Measurements from ENCODE around the gene REEP5. TPM values are rescaled to one million over a fixed set of nuclear protein-coding genes. Genes with fewer than 3 reads are reported as not detected.

REEP5 gene
- polyA plus RNA-seq, 3 donors, result 41.3 to 66.8 (median 57.5) TPM

DNA sequence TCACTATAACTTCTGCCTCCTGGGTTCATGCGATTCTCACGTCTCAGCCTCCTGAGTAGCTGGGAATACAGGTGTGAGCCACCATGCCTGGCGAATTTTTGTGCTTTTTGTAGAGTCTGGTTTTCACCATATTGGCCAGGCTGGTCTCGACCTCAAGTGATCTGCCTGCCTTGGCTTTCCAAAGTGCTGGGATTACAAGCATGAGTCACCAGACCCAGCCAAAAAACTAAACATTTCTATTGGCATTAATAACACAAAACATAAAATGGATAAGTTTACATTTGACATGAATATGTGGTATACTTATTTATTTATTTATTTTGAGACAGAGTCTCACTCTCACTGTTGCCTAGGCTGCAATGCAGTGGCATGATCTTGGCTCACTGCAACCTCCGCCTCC is 13.6 kb upstream of the REEP5 start:
- WGBS, 3 donors, result 94 to 97% (median 97%) methylated on average over 5 of the region's 5 CpGs
- H3K27ac ChIP-seq (ENCODE audit: low read depth, low read length), result no peak overlapping the region

DNA sequence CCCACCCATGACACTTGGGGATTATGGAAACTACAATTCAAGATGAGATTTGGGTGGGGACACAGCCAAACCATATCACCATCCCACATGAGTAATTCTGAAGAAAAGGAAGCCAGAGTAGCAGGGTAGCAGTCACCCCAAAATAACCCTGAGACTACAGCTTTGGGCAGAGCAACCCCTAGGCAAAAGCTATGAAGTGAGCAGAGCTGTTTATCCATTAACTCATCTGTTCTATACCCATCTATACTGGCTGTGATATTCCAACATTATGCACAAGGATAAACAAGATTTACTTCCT is 12.3 kb upstream of the REEP5 start:
- no peak overlapping the region for H3K27ac ChIP-seq (ENCODE audit: low read depth, low read length)

DNA sequence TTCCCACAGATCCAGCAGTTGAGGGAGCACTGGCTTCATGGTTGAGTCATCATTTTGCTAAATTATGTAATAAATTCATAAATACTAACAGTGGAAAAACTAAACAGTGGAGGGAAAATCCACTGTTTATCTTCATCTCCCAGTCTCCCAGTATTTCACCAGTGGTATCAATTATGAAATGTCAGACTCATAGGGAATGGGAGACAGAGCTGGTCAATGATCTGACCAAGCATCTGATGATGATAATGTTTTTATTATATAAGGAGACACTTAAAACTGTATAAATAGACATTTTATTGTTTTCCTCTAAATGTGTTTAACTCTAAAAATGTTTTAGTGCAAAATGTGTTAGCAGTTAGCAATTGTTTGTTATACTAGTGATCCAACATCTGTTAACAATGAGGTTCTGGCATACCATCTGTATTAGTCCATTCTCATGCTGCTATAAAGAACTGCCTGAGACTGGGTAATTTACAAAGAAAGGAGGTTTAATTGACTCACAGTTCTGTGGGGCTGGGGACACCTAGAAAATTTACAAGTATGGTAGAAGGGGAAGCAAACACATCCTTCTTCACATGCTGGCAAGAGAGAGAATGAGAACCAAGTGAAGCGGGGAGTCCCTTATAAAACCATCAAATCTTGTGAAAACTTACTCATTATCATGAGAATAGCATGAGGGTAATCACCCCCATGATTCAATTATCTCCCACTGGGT is 11.8 kb upstream of the REEP5 start:
- 82 to 100% (median 91%) methylated on average over 1 of the region's 1 CpG for WGBS, 3 donors
- H3K27ac ChIP-seq (ENCODE audit: low read depth, low read length), result no peak overlapping the region

DNA sequence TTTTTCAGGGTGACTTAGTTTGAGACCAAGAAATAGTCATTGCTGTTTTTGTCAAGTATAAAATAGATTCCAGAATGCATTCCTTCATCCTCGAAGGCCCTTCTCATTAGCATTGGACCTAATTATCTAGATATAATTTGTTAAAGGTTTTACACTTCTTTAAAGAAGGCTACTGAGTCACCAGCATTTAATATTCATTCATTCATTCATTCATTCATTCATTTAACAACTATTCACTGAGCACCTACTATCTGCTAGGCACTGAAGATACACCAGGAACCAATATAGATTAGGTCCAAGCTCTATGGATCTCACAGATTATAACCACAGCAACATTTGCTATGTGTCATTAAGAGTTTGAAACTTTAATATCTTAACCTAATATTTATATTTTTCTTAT is 11.1 kb upstream of the REEP5 start:
- no peak overlapping the region for H3K27ac ChIP-seq (ENCODE audit: low read depth, low read length)
- WGBS, 3 donors, result 88 to 91% (median 90%) methylated on average over 1 of the region's 1 CpG

DNA sequence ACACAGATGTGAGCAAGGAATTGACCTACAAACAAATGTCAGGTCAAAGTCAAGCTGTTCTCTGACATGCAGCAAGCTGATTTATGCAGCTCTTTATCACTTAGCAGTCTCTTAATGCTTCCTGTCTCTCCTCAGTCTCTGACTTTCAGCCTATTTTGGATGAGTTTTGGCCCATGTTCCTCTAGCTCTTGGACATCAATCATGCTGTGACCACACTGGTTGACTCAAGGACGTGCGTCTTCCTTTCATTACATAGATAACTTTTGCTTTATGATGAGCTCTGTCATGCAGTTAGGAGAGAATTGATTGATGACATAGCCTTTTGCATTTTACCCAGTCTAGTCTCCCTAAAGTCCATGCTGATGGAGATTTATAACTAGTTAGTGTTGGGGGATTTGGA is 9.4 kb upstream of the REEP5 start:
- WGBS, 3 donors, result 34 to 57% (median 49%) methylated on average over 2 of the region's 2 CpGs
- H3K27ac ChIP-seq (ENCODE audit: low read depth, low read length), result no peak overlapping the region

DNA sequence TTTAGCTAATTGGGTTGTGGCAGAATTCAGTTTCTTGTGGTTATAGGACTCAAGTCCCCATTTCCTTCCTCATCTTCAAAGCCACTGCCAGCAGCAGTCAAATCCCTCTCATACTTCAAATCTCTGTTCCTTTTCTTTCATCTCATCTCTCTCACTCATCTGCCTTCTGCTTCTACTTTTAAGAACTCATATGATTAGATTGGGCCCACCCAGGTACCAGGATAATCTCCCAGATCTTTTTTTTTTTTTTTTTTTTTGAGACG is 8.0 kb upstream of the REEP5 start:
- 25 to 67% methylated on average over 1 of the region's 1 CpG; no CpG with 5 or more reads in 1 of the 3 donors for WGBS, 3 donors
- no peak overlapping the region for H3K27ac ChIP-seq (ENCODE audit: low read depth, low read length)

DNA sequence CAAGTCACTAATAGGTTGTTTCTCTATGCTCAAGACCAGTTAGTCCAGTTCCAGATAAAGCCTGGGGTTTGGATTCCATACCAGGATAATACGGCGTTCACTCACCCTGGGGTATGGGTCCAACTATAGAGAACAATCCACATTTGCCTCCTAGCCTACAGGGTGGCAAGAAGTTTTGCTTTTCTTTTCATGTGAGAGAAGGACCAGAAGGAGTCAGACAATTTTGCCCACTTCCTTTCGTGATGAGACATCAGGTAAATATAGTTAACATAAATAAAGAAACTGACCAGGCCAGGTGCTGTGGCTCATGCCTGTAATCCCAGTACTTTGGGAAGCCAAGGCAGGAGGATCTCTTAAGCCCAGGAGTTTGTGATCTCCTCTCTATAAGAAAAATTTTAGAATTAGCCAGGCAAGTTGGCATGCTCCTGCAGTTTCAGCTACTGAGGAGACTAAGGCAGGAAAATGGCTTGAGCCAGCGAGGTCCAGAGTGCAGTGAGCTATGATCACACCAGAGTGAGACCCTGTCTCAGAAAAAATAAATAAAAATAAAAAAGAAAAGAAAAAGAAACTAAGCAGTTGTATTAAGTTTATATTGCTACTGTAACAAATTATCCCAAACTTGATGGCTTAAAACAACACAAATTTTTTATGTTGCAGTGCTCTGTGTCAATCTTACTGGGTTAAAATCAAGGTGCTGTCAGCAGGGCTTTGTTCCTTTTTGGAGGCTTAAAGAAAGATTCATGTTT is 7.5 kb upstream of the REEP5 start:
- WGBS, 3 donors, result 81 to 88% (median 83%) methylated on average over 4 of the region's 4 CpGs
- no peak overlapping the region for H3K27ac ChIP-seq (ENCODE audit: low read depth, low read length)

DNA sequence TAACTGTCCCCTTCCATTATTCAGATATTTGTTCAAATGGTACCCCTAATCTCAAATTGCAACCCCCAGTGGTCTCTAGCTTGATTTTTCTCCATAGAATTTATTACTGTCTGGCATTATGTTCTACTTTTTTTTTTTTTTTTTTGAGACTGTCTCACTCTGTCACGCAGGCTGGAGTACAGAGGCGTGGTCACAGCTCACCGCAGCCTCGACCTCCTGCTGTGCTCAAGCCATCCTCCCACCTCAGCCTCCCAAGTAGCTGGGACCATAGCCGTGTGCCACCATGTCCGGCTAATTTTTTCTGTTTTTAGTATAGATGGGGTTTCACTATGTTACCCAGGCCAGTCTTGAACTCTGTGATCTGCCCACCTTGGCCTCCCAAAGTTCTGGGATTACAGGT is 2.0 kb upstream of the REEP5 start:
- 85 to 87% (median 85%) methylated on average over 6 of the region's 6 CpGs for WGBS, 3 donors
- H3K27ac ChIP-seq (ENCODE audit: low read depth, low read length), result no peak overlapping the region

DNA sequence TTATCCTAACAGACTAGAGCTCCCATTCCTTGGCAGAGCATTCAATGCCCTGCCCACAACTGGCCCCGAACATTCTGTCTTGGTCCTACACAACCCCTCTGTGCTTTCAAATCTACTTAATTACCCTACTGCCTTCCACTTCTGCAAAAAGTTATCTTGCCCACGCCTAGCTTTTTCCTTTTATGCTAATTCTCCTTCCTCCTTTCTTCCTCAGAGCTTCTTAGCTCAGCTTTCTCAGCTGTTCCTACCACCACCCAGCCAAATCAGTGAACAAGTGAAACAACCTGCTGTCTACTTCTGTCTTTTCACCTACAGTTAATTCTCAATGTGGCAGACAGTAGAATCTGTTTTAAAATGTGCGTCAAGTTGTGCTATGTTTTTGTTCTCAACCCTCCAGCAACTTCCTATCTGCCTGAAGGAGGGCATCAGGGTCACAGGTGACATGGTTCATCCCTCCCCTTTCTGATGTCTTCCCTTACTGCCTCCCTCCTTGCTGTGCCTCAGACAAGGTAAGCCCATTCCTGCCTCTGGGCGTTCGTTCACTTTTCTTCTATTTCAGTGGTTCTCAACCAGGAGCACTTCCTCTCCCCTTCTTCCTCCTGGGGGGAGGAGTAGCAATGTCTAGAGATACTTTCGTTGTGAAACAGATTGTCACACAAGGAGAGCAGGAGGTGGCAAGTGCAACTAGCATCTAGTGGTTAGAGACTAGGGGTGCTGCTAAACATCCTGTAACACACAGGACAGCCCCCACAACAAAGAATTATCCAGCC is 1.3 kb upstream of the REEP5 start:
- no peak overlapping the region for H3K27ac ChIP-seq (ENCODE audit: low read depth, low read length)
- 30 to 70% (median 39%) methylated on average over 6 of the region's 6 CpGs for WGBS, 3 donors

DNA sequence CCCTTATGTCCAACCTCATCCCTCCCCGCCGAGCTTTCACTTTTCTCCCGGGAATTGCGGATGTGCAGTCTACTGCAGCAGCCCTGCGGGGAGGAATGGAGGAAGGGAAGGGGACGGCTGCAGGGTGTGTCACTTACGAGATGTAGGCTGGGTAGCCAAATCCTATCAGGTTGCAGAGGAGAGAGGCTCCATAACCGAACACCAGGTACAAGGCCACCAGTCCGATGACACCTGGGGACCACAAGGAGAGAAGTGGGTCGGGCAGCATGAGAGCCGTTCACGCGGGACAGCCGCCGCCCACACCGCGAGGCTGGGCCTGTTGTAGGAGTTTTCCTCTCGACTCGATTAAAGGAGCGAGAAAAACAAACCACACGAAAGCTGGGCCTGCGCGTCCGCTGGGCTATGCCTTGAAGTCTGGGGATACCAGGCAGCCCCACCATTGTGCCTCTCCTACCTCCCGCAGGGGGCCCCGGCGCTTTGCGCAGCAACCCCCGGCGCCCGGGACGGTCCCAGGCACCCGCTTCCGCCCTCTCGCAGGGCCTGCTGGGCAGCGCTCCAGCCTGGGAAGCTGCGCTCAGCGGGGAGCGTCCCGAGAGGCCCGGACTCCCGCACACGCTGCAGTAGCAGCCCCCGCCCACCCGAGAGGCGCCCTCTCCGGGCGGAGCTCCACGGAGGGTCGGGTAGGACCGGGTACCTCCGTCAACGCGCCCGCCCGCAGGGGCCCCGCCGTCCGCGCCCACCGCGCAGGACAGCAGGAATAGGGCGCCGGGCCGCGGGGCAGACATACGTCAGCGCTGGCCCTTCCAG is 798 bp downstream of the REEP5 start:
- peak overlapping the region; percentile 97 for H3K27ac ChIP-seq (ENCODE audit: low read depth, low read length)
- 0 to 1% (median 1%) methylated on average over 60 to 68 of the region's 68 CpGs for WGBS, 3 donors

DNA sequence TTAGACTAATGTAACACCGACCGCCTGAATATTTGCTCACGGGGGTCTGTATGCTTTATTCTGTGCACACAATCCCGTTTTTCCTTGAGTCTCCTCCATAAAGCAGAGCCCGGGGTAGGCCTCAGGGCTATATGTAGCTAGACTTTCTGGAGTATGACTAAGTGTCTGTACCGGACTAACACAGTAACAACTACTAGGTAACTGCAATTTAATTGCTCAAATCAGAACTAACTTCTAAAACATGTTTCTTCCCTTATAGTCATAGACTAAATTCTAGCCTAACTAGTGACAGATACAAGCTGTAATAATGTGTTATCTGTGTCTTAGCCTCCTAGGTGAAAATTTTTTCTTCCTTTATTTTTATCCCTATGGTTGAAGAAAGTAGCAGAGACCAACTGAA is 2.1 kb downstream of the REEP5 start:
- no peak overlapping the region for H3K27ac ChIP-seq (ENCODE audit: low read depth, low read length)
- WGBS, 3 donors, result 89 to 97% (median 96%) methylated on average over 6 of the region's 6 CpGs

DNA sequence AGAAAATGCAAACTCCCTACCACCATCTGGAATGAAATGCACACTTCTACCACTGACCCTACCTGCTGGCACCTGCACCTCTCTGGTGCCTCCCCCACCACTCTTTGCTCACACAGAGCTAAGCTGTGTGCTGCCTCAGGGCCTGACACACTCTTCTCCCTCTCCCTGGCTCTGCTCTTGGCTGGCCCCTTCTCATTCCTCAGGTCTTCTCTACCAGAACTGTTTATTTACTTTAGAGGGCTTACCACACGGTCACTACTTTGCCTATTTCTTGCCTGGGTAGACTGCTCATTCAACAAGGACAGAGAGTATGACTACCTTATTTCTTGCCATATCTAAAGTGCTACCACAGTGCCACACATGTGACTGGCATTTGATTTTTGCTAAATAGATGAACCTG is 3.3 kb downstream of the REEP5 start:
- 40 to 91% (median 88%) methylated on average over 1 of the region's 1 CpG for WGBS, 3 donors

DNA sequence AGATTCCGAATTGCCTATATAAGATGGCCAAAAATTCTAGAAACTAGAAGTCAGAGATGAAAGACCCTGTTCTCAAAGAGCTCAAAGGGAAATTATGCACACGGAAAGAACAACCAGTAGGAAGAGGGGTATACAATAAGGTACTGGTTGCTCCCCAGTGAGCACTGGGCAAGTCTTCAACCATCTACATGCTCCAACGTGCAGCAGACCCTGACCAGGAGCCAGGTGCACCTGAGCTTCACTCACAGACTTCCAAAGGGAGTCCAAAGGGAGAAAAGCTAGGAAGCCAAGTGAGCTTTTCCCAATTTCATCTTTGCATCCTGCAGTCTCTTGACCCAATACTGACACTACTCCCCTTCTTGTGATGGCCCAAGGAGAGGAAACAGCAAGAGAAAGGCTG is 3.9 kb downstream of the REEP5 start:
- H3K27ac ChIP-seq (ENCODE audit: low read depth, low read length), result no peak overlapping the region
- WGBS, 3 donors, result 60 to 94% (median 90%) methylated on average over 3 of the region's 3 CpGs

More for the DNA sequence above, 3.3 kb downstream of the REEP5 start:
- no peak overlapping the region for H3K27ac ChIP-seq (ENCODE audit: low read depth, low read length)

DNA sequence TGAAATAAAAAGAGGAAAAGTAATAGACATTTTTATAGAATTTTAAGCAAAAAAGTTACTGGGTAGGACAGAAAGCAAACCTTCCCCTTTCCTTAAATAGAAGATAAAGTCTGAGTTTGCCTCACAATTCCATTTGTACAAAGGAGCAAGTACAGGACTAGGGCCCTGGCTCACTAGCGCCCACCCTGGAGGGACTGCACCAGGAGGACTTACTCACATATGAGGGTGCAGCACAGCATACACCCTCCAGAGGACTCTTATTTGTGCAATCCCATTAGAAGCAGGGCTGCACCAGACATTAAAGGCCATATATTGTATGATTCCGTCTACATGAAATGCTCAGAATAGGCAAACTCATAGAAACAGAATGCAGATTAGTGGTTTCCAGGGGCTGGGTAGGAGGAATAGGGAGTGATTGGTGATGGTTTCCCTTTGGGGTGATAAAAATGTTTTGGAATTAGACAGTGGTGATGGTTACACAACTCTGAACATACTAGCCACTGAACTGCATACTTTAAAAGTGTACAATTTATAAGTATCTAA is 4.5 kb downstream of the REEP5 start:
- no peak overlapping the region for H3K27ac ChIP-seq (ENCODE audit: low read depth, low read length)
- 83 to 95% (median 92%) methylated on average over 2 of the region's 2 CpGs for WGBS, 3 donors

DNA sequence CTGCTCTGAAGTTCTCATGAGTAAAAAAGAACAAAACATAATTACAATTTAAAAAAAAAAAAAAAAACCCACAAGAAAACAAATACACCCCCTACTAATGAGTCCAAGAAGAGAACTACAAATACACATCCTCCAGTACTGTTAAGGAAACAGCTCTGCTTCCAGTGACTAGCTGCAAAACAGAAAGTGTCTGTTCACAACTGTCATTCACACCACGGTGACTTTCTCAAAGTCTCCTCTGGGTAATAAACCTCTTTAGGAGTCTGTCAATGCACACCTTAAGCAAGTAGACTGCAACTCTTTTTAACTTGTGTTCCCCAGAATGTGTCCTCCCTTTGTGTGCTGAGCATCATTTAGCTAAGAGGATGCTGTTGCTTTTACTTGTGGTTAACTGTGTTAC is 6.2 kb downstream of the REEP5 start:
- 33 to 63% (median 36%) methylated on average over 1 of the region's 1 CpG for WGBS, 3 donors
- no peak overlapping the region for H3K27ac ChIP-seq (ENCODE audit: low read depth, low read length)

DNA sequence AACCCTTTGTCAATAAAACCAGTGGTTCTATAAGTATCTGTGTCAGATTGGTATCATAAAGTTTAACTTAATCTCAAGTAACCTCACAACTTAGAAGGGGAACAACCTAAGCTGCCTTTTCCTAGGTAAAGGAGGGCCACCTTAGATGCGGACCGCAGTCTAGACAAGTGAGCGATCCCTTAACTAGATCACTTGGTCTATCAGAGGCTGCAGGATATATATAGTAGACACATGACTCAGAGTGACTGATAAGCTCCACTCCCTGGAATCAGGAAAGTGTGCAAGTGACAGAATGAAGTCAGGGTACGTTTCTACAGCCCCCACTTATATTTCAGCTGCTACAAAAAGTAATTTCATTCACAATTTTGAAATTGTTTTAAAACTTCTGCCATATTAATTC is 7.4 kb downstream of the REEP5 start:
- WGBS, 3 donors, result 67 to 89% (median 88%) methylated on average over 4 of the region's 4 CpGs
- no peak overlapping the region for H3K27ac ChIP-seq (ENCODE audit: low read depth, low read length)

DNA sequence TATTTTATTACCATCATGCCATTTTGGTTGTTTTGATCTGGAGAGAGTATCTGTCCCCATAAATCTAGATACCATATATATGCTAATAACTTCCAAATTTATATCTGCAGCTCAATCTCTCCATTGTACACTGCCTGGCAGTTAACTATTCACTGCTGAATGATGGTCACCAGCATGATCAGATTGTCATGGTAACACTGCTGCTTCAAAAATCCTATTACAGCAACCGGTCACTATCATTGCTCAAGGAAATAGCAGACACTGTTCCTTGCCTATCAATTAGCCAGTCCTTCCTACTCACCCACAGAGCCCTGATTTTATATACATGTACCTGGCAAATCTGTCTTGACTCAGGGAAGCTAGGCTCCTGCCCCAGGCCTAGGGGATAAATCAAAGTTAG is 11.5 kb downstream of the REEP5 start:
- H3K27ac ChIP-seq (ENCODE audit: low read depth, low read length), result no peak overlapping the region
- 89 to 94% (median 93%) methylated on average over 1 of the region's 1 CpG for WGBS, 3 donors

DNA sequence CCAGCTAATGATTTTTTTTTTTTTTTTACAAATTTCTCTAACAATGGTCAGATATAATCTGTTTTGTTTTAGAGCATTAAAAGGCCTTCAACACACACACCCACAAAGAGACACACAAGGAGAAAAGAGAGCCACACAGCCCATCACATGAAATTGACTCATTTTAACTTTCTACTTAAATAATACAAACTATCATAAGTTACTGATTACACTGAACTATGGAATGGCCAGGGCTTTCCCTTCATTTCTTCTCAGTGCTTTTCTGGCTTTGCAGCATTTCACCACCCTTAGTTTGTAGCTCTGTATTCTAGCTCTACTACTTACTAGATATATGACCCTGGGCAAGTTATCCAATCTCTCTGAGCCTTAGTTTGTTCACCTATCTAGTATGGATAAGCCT is 13.2 kb downstream of the REEP5 start:
- H3K27ac ChIP-seq (ENCODE audit: low read depth, low read length), result no peak overlapping the region

DNA sequence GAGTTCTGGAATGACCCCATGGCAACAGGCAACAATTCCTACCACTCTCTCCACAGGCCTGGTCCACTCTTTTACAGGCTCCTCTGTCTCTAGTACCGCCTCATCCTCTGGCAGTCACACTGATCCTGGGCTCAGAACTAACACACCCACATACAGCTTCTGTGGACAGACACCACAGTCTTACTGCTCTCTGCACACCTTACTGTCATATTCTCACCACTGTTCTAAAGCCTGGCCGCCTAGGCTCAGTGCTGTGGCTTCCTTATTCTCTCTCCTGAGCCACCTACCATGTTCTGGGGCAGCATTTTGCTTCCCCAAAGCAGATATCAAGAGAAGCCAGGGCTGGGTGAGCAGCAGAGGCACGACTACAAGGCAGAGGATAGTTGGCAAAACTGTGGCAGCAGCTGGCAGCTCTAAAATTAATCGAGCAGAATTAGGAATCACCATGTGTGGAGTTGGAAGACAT is 14.8 kb downstream of the REEP5 start:
- WGBS, 3 donors, result 74 to 83% (median 76%) methylated on average over 4 of the region's 4 CpGs
- H3K27ac ChIP-seq (ENCODE audit: low read depth, low read length), result no peak overlapping the region
